Measurements from ENCODE around the gene EPB41L2. TPM values are rescaled to one million over a fixed set of nuclear protein-coding genes. Genes with fewer than 3 reads are reported as not detected.

Gene EPB41L2
- total RNA-seq, 2 experiments from 2014 or later = 9.5 to 12.3 TPM

DNA sequence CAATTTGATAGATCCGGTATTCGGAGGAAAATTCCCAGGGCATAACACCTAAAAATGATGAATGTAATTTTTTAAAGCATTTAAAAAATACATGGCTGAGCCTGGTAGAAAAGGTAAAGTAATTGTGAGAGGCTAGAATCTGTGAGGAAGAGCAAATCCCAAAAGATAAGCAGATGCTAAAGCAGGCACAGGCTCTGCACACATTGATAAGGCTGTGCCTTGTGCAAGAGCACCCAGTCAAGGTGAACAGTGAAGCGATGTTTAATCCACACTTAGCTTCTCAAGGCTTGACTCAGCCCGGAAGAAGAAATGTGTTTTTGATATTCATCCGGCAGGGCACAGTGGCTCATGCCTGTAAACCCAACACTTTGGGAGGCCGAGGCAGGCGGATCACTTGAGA, 5.1 kb upstream of the EPB41L2 start:
- intact Hi-C loops (cut with DNase I, micrococcal nuclease) = no loop called here
- H3K36me3 Mint-ChIP-seq (ENCODE audit: low read depth) = no peaks in the 10 kb centered on the region
- H3K4me1 ChIP-seq (ENCODE audit: insufficient read depth, low read length) = peaks cover 6% of the 10 kb centered on the region
- no peaks in the 10 kb centered on the region for H3K27me3 Mint-ChIP-seq
- no peaks in the 10 kb centered on the region for H3K9me3 ChIP-seq (ENCODE audit: control insufficient read depth in 1 of 2, insufficient read depth in 1 of 2, low read length in 2 of 2)
- H3K4me1 Mint-ChIP-seq (ENCODE audit: low read depth) = peaks cover 5% of the 10 kb centered on the region
- H3K27ac Mint-ChIP-seq = no peak overlapping the region
- no peak overlapping the region for H3K4me3 ChIP-seq (ENCODE audit: low read length)
- peaks cover 2% of the 10 kb centered on the region for H3K9me3 Mint-ChIP-seq
- ChIA-PET CTCF (no interaction called here), POLR2A (no interaction called here)
- no peak for DNase-seq
- H3K36me3 ChIP-seq (ENCODE audit: insufficient read depth, low read length) = no peaks in the 10 kb centered on the region
- H3K27me3 ChIP-seq (ENCODE audit: control insufficient read depth in 1 of 2, insufficient read depth in 2 of 2, low read length in 2 of 2) = no peaks in the 10 kb centered on the region
- H3K4me3 Mint-ChIP-seq = no peak overlapping the region
- H3K27ac ChIP-seq (ENCODE audit: low read depth in 1 of 2, low read length in 2 of 2) = no peak overlapping the region
- TF ChIP-seq, protein P1, sequence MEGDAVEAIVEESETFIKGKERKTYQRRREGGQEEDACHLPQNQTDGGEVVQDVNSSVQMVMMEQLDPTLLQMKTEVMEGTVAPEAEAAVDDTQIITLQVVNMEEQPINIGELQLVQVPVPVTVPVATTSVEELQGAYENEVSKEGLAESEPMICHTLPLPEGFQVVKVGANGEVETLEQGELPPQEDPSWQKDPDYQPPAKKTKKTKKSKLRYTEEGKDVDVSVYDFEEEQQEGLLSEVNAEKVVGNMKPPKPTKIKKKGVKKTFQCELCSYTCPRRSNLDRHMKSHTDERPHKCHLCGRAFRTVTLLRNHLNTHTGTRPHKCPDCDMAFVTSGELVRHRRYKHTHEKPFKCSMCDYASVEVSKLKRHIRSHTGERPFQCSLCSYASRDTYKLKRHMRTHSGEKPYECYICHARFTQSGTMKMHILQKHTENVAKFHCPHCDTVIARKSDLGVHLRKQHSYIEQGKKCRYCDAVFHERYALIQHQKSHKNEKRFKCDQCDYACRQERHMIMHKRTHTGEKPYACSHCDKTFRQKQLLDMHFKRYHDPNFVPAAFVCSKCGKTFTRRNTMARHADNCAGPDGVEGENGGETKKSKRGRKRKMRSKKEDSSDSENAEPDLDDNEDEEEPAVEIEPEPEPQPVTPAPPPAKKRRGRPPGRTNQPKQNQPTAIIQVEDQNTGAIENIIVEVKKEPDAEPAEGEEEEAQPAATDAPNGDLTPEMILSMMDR (IDR thresholded peaks at IDR 0.05) = no peak
- ATAC-seq (ENCODE audit: poor library complexity) = no peak

DNA sequence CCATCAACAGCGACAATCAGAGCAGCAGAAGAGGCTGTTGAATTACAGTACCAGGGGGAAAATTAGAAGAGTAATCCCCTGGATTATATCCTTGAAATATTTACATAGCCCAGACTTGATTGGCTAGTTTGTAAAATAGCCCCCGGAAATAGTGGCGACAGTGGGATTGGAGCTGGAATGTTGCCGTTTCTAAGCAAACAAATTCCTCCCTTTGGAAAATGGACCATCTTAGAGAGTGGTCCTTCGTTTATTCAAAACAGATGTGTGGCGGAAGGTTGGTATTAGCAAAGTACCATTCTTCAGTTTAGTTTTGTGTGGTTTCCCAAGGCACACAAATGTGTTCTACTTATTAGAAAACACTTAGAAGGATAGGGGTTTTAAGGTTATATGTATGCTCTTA, 4.5 kb upstream of the EPB41L2 start:
- Histone ChIP-seq H3K9me3 (ENCODE audit: control insufficient read depth in 1 of 2, insufficient read depth in 1 of 2, low read length in 2 of 2) (no peaks in the 10 kb centered on the region), H3K4me1 (ENCODE audit: insufficient read depth, low read length) (peaks cover 6% of the 10 kb centered on the region), H3K36me3 (ENCODE audit: insufficient read depth, low read length) (no peaks in the 10 kb centered on the region), H3K27ac (ENCODE audit: low read depth in 1 of 2, low read length in 2 of 2) (no peak overlapping the region), H3K27me3 (ENCODE audit: control insufficient read depth in 1 of 2, insufficient read depth in 2 of 2, low read length in 2 of 2) (no peaks in the 10 kb centered on the region), H3K4me3 (ENCODE audit: low read length) (no peak overlapping the region)
- Mint-ChIP-seq H3K27me3 (no peaks in the 10 kb centered on the region), H3K36me3 (ENCODE audit: low read depth) (no peaks in the 10 kb centered on the region), H3K27ac (no peak overlapping the region), H3K9me3 (peaks cover 2% of the 10 kb centered on the region), H3K4me1 (ENCODE audit: low read depth) (peaks cover 5% of the 10 kb centered on the region), H3K4me3 (no peak overlapping the region)
- intact Hi-C loops (cut with DNase I, micrococcal nuclease) = no loop called here
- POLR2A ChIA-PET = no interaction called here
- CTCF ChIA-PET = no interaction called here
- ATAC-seq (ENCODE audit: poor library complexity) = no peak
- no peak for DNase-seq
- TF ChIP-seq, protein P1 (IDR thresholded peaks at IDR 0.05) = no peak

DNA sequence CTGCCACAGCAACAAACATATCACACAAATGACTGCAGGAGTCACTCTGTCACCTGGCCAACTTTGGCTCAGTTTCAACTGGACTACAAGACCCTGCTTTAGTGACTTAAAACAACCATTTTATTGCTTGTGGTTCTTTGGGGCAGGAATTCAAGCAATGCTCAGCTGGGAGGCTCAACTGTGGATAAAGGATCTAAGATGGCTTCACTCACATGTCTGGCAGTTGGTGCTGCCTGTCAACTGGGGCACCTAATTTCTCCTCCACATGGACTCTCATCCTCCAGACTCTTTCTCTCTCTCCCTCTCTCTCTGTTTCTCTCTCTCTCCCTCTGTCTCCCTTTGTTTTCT, 2.8 kb upstream of the EPB41L2 start:
- H3K36me3 ChIP-seq (ENCODE audit: insufficient read depth, low read length) = no peaks in the 10 kb centered on the region
- CTCF ChIA-PET = no interaction called here
- intact Hi-C loops (cut with DNase I, micrococcal nuclease) = no loop called here
- Mint-ChIP-seq H3K27me3 (no peaks in the 10 kb centered on the region), H3K4me1 (ENCODE audit: low read depth) (peaks cover 19% of the 10 kb centered on the region), H3K27ac (no peak overlapping the region), H3K4me3 (peak overlapping the region; percentile 57), H3K9me3 (peaks cover 2% of the 10 kb centered on the region), H3K36me3 (ENCODE audit: low read depth) (no peaks in the 10 kb centered on the region)
- no peaks in the 10 kb centered on the region for H3K9me3 ChIP-seq (ENCODE audit: control insufficient read depth in 1 of 2, insufficient read depth in 1 of 2, low read length in 2 of 2)
- POLR2A ChIA-PET = no interaction called here
- H3K4me1 ChIP-seq (ENCODE audit: insufficient read depth, low read length) = peaks cover 18% of the 10 kb centered on the region
- TF ChIP-seq, protein P1 (IDR thresholded peaks at IDR 0.05) = no peak
- H3K4me3 ChIP-seq (ENCODE audit: low read length) = no peak overlapping the region
- no peak for DNase-seq
- no peak overlapping the region for H3K27ac ChIP-seq (ENCODE audit: low read depth in 1 of 2, low read length in 2 of 2)
- no peaks in the 10 kb centered on the region for H3K27me3 ChIP-seq (ENCODE audit: control insufficient read depth in 1 of 2, insufficient read depth in 2 of 2, low read length in 2 of 2)
- no peak for ATAC-seq (ENCODE audit: poor library complexity)

Measured in CD4-positive, alpha-beta T cell (primary cell).